ENCODE data around the gene CBX5. TPM values are rescaled to one million over a fixed set of nuclear protein-coding genes. Genes with fewer than 3 reads are reported as not detected.
A peak's percentile ranks its signal among the peaks of the same experiment; 100 is the strongest.

CBX5 gene
- total and polyA plus RNA-seq, 9 of the 15 experiments (the other 6 are each of a cell fraction or from before 2014, with no cell fraction given): 32.6 to 102 (median 59.2) TPM

- WGBS (ENCODE audit: insufficient coverage, low coverage, missing lambda C conversion rate): 14% methylated on average over 4 of the region's 4 CpGs
- Histone ChIP-seq H3K9me3 (replicated peaks; ENCODE audit: control insufficient read depth, insufficient read depth, low read depth, low read length) (no peaks in the 10 kb centered on the region), H3K4me2 (ENCODE audit: insufficient read depth, low read length) (peak overlapping the region; percentile 13; the same call in 1 of the 2 replicates), H3K27ac (ENCODE audit: extremely low read depth, low read depth, low read length) (no peak overlapping the region), H3K4me3 (no peak overlapping the region), H3K9me1 (ENCODE audit: control insufficient read depth, insufficient read depth, low read length) (no peaks in the 10 kb centered on the region), H3K79me2 (ENCODE audit: control insufficient read depth, insufficient read depth, low read length) (no peaks in the 10 kb centered on the region), H4K20me1 (replicated peaks; ENCODE audit: control insufficient read depth, insufficient read depth, low read length) (no peaks in the 10 kb centered on the region), H3K9ac (ENCODE audit: insufficient read depth in 1 of 2, low read depth in 2 of 2, low read length in 2 of 2) (peak overlapping the region; percentile 38 to 69; a peak in 3 of 4 replicates), H2AFZ (ENCODE audit: low read depth, low read length) (peak overlapping the region; percentile 85), H3K4me1 (replicated peaks in 1 of 2; ENCODE audit: control insufficient read depth in 2 of 2, insufficient read depth in 2 of 2, low read length in 2 of 2) (peaks cover 9 to 19% of the 10 kb centered on the region in 2 experiments; a peak in 4 of 5 replicates), H3K27me3 (ENCODE audit: control insufficient read depth in 2 of 2, insufficient read depth in 2 of 2, low read length in 2 of 2) (no peaks in the 10 kb centered on the region), H3K36me3 (ENCODE audit: control insufficient read depth, insufficient read depth, low read length) (no peaks in the 10 kb centered on the region; the same call in 2 of the 3 replicates)
- peak; percentile 48 to 54; a peak in 3 of 4 replicates for TF ChIP-seq NRF1 (conservative IDR thresholded peaks at IDR 0.05 in 1 of 2, IDR thresholded peaks at IDR 0.05 in 1 of 2)
- 0 out of 2 replicates have a peak, but pooled peaks have one; percentile 22 for TF ChIP-seq ZBTB33 (CRISPR knock-in tag; IDR thresholded peaks at IDR 0.05)
- no peak for TF ChIP-seq NR1H2 (CRISPR knock-in tag; IDR thresholded peaks at IDR 0.05)
- TF ChIP-seq HEY1 (CRISPR knock-in tag; IDR thresholded peaks at IDR 0.05; ENCODE audit: borderline replicate concordance): no peak
- no TSS peak for BruUV-seq (replicated peaks)
- peak; percentile 59 for FAIRE-seq
- peak; percentile 39 to 74 (median 52) for DNase-seq (ENCODE audit: extremely low read depth in 1 of 4, low spot score in 3 of 4)
- peak; percentile 84 for ATAC-seq
- ChIA-PET POLR2A (interaction anchor here (0.7 to 3.2 kb wide), 4 partner anchors 13 to 132 kb away, joined by 4 to 31 read pairs (median 4); no protein-coding TSS in a partner anchor), CTCF (ENCODE audit: low intra/inter-chr PET ratio) (no interaction called here)
- intact Hi-C loops (cut with micrococcal nuclease) (no loop called here), in situ Hi-C loops (cut with MboI) (no loop called here)
Observed at GRCh38 chr12:54227376-54227775, 52.5 kb downstream of the CBX5 start.
